K562 (cell line): ENCODE data around the gene ADD1. TPM values are rescaled to one million over a fixed set of nuclear protein-coding genes. Genes with fewer than 3 reads are reported as not detected.

Experiments
- ATAC-seq: fragments of 200-7000 bp; cut with Tn5 transposase; 3 replicates; pipeline ENCODE4 v1.9.1; 2020; ENCODE audit warnings: moderate library complexity
- BruUV-seq: library from RNA; stranded (reverse); fragments of 400-500 nt; replicated peaks from 2 replicates; lab custom pipeline; 2021; lab: Mats Ljungman, UMichigan
- CTCF ChIA-PET: fragments of 300-600 bp; formaldehyde crosslinking; extraction: SDS; loops from one replicate; lab custom pipeline; 2021; ENCODE audit warnings: low intra/inter-chr PET ratio; lab: Yijun Ruan, JAX
- POLR2A ChIA-PET: fragments of 300-600, 350-650 bp; sonication (Branson Sonifier 250); formaldehyde crosslinking; extraction: SDS; loops from one replicate; lab custom pipeline; 2021; ENCODE audit warnings: antibody characterized with exemption, inconsistent platforms; lab: Yijun Ruan, JAX
- DNase-seq, 4 experiments: peaks; one replicate each; pipeline versions ENCODE4 v3.0.0 to v3.0.0-alpha.2; 2011 to 2018; ENCODE audit warnings: low spot score in 3 of 4, mixed read lengths in 3 of 4; ENCODE audit errors: extremely low read depth in 1 of 4
- FAIRE-seq: peaks from 2 replicates; lab custom pipeline; 2011; peaks lifted over from hg19 to GRCh38; lab: Jason Lieb, UNC
- H2AFZ ChIP-seq: 2 replicates; pipeline ENCODE4 v1.6.0; 2011; ENCODE audit warnings: low read depth, low read length, control low read depth, inconsistent platforms
- H3K27ac ChIP-seq: fragments of 200-600 bp; 3 replicates; pipeline ENCODE4 v1.8.0; 2011; ENCODE audit warnings: low read depth, mild to moderate bottlenecking, control low read depth, inconsistent platforms, low read length, moderate library complexity, mixed read lengths; ENCODE audit errors: extremely low read depth
- H3K27me3 ChIP-seq, 2 experiments: fragments of 300-600 bp in 1 of 2; 2 replicates in 1 of 2; 3 replicates in 1 of 2; pipeline versions ENCODE4 v1.6.0 to v1.8.0; 2011; ENCODE audit warnings: inconsistent platforms in 2 of 2, low read length in 2 of 2, mild to moderate bottlenecking in 1 of 2, mixed read lengths in 1 of 2, moderate library complexity in 1 of 2; ENCODE audit not compliant: control insufficient read depth in 2 of 2, insufficient read depth in 2 of 2
- H3K36me3 ChIP-seq: fragments of 300-600 bp; 3 replicates; pipeline ENCODE4 v1.8.0; 2011; ENCODE audit warnings: mild to moderate bottlenecking, low read length, inconsistent platforms; ENCODE audit not compliant: control insufficient read depth, insufficient read depth
- H3K4me1 ChIP-seq, 2 experiments: fragments of 200-600 bp in 1 of 2; replicated peaks in 1 of 2; 2 replicates in 1 of 2; 3 replicates in 1 of 2; pipeline versions ENCODE4 v1.5.1 to v1.8.0; 2011; ENCODE audit warnings: inconsistent platforms in 2 of 2, low read length in 2 of 2, mild to moderate bottlenecking in 1 of 2, mixed read lengths in 1 of 2, moderate library complexity in 1 of 2; ENCODE audit not compliant: control insufficient read depth in 2 of 2, insufficient read depth in 2 of 2
- H3K4me2 ChIP-seq: 2 replicates; pipeline ENCODE4 v1.6.1; 2011; ENCODE audit warnings: low read length, control low read depth, inconsistent platforms, mixed read lengths; ENCODE audit not compliant: insufficient read depth
- H3K4me3 ChIP-seq: fragments of 200-600 bp; sonication (generic), shearing (Covaris generic); 2 replicates; pipeline ENCODE4 v1.5.1; 2016; ENCODE audit warnings: control low read depth, inconsistent platforms
- H3K79me2 ChIP-seq: fragments of 200-600 bp; 3 replicates; pipeline ENCODE4 v1.8.0; 2011; ENCODE audit warnings: low read length, inconsistent platforms; ENCODE audit not compliant: control insufficient read depth, insufficient read depth
- H3K9ac ChIP-seq, 2 experiments: 2 replicates each; pipeline versions ENCODE4 v1.6.0 to v1.6.1; 2011; ENCODE audit warnings: low read depth in 2 of 2, low read length in 2 of 2, control low read depth in 1 of 2, inconsistent platforms in 1 of 2, mild to moderate bottlenecking in 1 of 2, mixed read lengths in 1 of 2; ENCODE audit not compliant: insufficient read depth in 1 of 2
- H3K9me1 ChIP-seq: one replicate; pipeline ENCODE4 v1.6.0; 2011; ENCODE audit warnings: inconsistent platforms, mild to moderate bottlenecking, low read length, moderate library complexity; ENCODE audit not compliant: control insufficient read depth, insufficient read depth
- H3K9me3 ChIP-seq: replicated peaks from 2 replicates; pipeline ENCODE4 v1.5.1; 2011; ENCODE audit warnings: low read depth, low read length, inconsistent platforms; ENCODE audit not compliant: control insufficient read depth, insufficient read depth
- H4K20me1 ChIP-seq: replicated peaks from 2 replicates; pipeline ENCODE4 v1.6.1; 2011; ENCODE audit warnings: low read length, inconsistent platforms, mixed read lengths; ENCODE audit not compliant: control insufficient read depth, insufficient read depth
- BCLAF1 ChIP-seq, 2 experiments: fragments of 450-650 bp in 1 of 2; IDR thresholded peaks; 2 replicates each; pipeline ENCODE4 v1.6.1; 2011 to 2017; ENCODE audit warnings: low read depth in 2 of 2, antibody characterized with exemption in 1 of 2, borderline replicate concordance in 1 of 2, low read length in 1 of 2, mild to moderate bottlenecking in 1 of 2, mixed read lengths in 1 of 2; ENCODE audit not compliant: control insufficient read depth in 1 of 2
- KDM1A ChIP-seq, 2 experiments: fragments of 450-650 bp; IDR thresholded peaks; 2 replicates each; pipeline ENCODE4 v1.6.1; 2016; ENCODE audit warnings: mild to moderate bottlenecking in 2 of 2
- LEF1 ChIP-seq: fragments of 450-650 bp; IDR thresholded peaks from 2 replicates; pipeline ENCODE4 v1.6.1; 2016; ENCODE audit warnings: mild to moderate bottlenecking
- MIER1 ChIP-seq: fragments of 450-650 bp; IDR thresholded peaks from 2 replicates; pipeline ENCODE4 v1.6.1; 2016; ENCODE audit warnings: antibody characterized with exemption, mild to moderate bottlenecking, low read depth
- SAP30 ChIP-seq: fragments of 200-600 bp; sonication (generic); IDR thresholded peaks from 2 replicates; pipeline ENCODE4 v1.6.1; 2012; ENCODE audit warnings: borderline replicate concordance, low read depth, mild to moderate bottlenecking, moderate library complexity, low read length, control low read depth, inconsistent platforms; ENCODE audit not compliant: insufficient read depth, poor library complexity, severe bottlenecking
- TFE3 ChIP-seq: fragments of 450-650 bp; formaldehyde crosslinking; IDR thresholded peaks from 2 replicates; pipeline ENCODE4 v1.4.0; 2020; ENCODE audit warnings: mild to moderate bottlenecking, mixed read lengths
- ZBTB1 ChIP-seq: sonication (generic); formaldehyde crosslinking; IDR thresholded peaks from 2 replicates; pipeline ENCODE4 v1.8.1; 2023; ENCODE audit warnings: missing genetic modification reagents, low read depth, mild to moderate bottlenecking, borderline replicate concordance
- ZNF511 ChIP-seq: sonication (generic); formaldehyde crosslinking; IDR thresholded peaks from 2 replicates; pipeline ENCODE4 v1.8.0; 2022; ENCODE audit warnings: mild to moderate bottlenecking, missing genetic modification reagents
- ZNF76 ChIP-seq: fragments of 250-450 bp; sonication (Bioruptor Pico); IDR thresholded peaks from 2 replicates; pipeline ENCODE4 v1.4.0; 2020; ENCODE audit warnings: mild to moderate bottlenecking, moderate library complexity, borderline replicate concordance
- WGBS: fragments of 100-300 bp; shearing (Covaris generic); methylation state at CpG from one replicate; pipeline ENCODE4 v1.1.6; 2016; ENCODE audit warnings: low coverage, mixed read lengths; ENCODE audit not compliant: insufficient coverage; ENCODE audit errors: missing lambda C conversion rate; 5-methylcytosine and 5-hydroxymethylcytosine counted together
- in situ Hi-C: fragments of 300-500 bp; cut with MboI; formaldehyde crosslinking; loops from 4 replicates; pipeline ENCODE4 v1.15.0; 2018; ENCODE audit warnings: inconsistent platforms, mixed read lengths
- intact Hi-C: fragments of 100-400 bp; cut with micrococcal nuclease; formaldehyde crosslinking; loops from 2 replicates; pipeline ENCODE4 v1.14.2; 2022
- polyA plus RNA-seq, 8 experiments: library from polyadenylated mRNA; depleted of rRNA in 4 of 8; stranded (reverse) in 5 of 8; unstranded in 3 of 8; fragments of >200 nt; fragmentation: Nextera tagmentation in 2 of 8; fragmentation: Illumina TruSeq in 1 of 8; extraction: Ambion mirVana in 2 of 8; extraction: Trizol in 1 of 8; gene quantifications; 2 replicates each; pipeline versions ENCODE4 v1.2.1 to v1.2.3, GENCODE V29; 2011 to 2014; ENCODE audit warnings: inconsistent platforms in 1 of 8, missing spikeins in 1 of 8
- total RNA-seq, 7 experiments: library from RNA; depleted of rRNA in 6 of 7; stranded (reverse); fragments of >200 nt in 6 of 7; fragmentation: Illumina TruSeq in 2 of 7; extraction: Trizol in 2 of 7; gene quantifications; 2 replicates each; pipeline versions ENCODE4 v1.2.1 to v1.2.3, GENCODE V29; 2011 to 2021; ENCODE audit warnings: low replicate concordance in 1 of 7

The ADD1 gene
- total and polyA plus RNA-seq, 9 of the 15 experiments (the other 6 are each of a cell fraction or from before 2014, with no cell fraction given): 17.5 to 153 (median 74.0) TPM

GRCh38 chr4:2963966-2964471 lies 120.4 kb downstream of the ADD1 start:
- WGBS: 9% methylated on average over 7 of the region's 38 CpGs
- Histone ChIP-seq H3K9me1 (no peaks in the 10 kb centered on the region), H3K4me1 (peaks cover 20 to 24% of the 10 kb centered on the region in 2 experiments; a peak in 4 of 5 replicates), H3K27ac (peak overlapping the region; percentile 28; the same call in 1 of the 3 replicates), H3K4me3 (peak overlapping the region; percentile 90), H4K20me1 (peaks cover 11% of the 10 kb centered on the region), H3K9ac (peak overlapping the region; percentile 90 to 100), H3K79me2 (peaks cover 43% of the 10 kb centered on the region), H3K27me3 (no peaks in the 10 kb centered on the region), H3K9me3 (no peaks in the 10 kb centered on the region), H3K4me2 (peak overlapping the region; percentile 82), H2AFZ (peak overlapping the region; percentile 93), H3K36me3 (peaks cover 19% of the 10 kb centered on the region)
- POLR2A ChIA-PET: interaction anchor here (0.5 to 3.5 kb wide), 11 partner anchors 10 to 1096 kb away, joined by 3 to 30 read pairs (median 4); no protein-coding TSS in a partner anchor
- CTCF ChIA-PET: no interaction called here
- in situ Hi-C loops: no loop called here
- ATAC-seq: peak; percentile 53; the same call in 2 of the 3 replicates
- FAIRE-seq: peak; percentile 73
- DNase-seq: peak in 3 of 4 experiments; percentile 33 to 49 (median 46)
- intact Hi-C loops: no loop called here
- no TSS peak for BruUV-seq
- TF ChIP-seq ZBTB1 (CRISPR knock-in tag) (0 out of 2 replicates have a peak, but pooled peaks have one; percentile 57), SAP30 (peak; percentile 30), BCLAF1 (IDR thresholded peaks at IDR 0.05; ENCODE audit: borderline replicate concordance in 1 of 2, control insufficient read depth in 1 of 2, low read depth in 2 of 2, low read length in 1 of 2) (no peak), MIER1 (no peak), ZNF76 (CRISPR knock-in tag) (no peak), ZNF511 (CRISPR knock-in tag) (no peak), LEF1 (no peak), TFE3 (CRISPR knock-in tag) (no peak), KDM1A (IDR thresholded peaks at IDR 0.05) (no peak)
